GM11168 (cell line): ENCODE measurements around the gene FAM186B.

Experiments
- in situ Hi-C: fragments of 300-500 bp; cut with MboI; formaldehyde crosslinking; loops from one replicate; pipeline ENCODE4 v1.12.0; 2022; ENCODE audit warnings: low sequenced_read_pairs; ENCODE audit not compliant: unreplicated experiment

FAM186B gene

DNA sequence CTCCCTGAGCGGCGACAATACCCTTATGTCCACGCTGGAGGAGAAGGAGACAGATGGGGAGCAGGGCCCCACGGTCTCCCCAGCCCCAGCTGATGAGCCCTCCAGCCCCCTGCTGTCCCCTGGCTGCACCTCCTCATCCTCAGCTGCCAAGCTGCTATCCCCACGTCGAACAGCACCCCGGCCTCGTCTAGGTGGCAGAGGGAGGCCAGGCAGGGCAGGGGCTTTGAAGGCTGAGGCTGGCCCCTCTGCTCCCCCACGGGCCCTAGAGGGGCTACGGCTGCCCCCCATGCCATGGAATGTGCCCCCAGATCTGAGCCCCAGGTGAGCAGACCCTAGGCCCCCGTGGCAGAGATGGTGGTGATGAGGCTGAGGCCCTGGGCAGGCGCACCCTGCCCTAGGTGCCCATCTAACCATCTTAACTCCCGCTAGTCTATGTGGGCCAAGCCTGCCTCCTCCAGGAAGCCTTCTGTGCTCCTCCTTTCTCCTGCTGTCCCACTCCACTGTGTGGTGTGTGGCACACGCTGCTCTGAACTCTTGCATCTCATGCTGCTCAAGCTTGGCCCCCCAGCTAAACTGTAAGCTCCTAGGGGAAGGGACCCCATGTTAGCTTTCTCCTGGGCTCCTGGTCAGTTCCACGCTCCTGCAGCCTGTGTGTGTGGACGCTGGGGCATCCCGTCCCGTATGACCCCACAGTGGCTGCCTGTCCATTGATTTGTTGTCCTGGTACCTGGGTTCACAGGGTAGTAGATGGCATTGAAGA is 49.6 kb downstream of the FAM186B start:
- in situ Hi-C loops: no loop called here

- in situ Hi-C loops: no loop called here
Measured at GRCh38 chr12:49554266-49554665, 51.2 kb downstream of the FAM186B start.

DNA sequence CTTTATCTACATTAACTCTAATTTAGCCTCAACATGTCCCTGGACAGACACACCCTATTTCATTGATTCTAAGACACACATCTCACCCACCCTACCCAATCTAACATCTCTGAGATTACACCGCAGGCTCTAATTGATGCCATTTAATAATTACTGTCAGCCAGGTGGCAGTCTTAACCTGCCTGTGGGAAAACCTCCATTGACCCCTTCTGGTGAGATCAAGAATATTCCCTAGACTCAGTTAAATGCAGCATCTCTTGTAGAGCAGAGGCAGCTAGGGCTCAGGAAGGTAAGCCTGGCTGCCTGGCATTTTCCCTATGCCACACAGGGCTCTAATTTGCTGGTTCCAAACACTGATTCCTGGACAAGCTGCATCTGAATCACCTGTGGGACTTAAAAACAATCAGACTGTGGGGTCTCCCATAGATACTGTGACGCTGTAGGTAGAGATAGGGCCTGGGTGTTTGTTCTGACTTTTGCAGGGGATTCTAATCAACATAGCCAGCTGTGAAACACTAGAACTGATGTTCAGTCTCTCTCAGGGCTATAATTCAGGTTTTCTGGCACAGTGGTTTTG is 51.8 kb downstream of the FAM186B start:
- in situ Hi-C loops: no loop called here

DNA sequence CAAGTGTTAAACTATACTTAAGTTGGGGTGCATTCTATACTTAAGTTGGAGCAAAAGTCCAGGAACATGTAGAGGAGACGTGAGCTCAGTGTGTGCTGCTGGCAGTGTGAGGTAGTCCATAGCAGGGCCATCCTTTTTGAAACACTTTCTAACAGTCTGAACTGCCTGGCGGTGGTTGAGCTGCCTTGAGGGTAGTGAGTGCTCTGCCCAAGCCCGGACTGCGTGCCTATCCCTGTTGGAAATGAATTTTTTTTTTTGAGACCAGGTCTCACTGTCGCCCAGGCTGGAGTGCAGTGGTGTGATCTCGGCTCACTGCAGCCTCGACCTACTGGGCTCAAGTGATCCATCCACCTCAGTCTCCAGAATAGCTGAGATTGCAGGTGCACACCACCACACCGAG is 52.5 kb downstream of the FAM186B start:
- in situ Hi-C loops: no loop called here

DNA sequence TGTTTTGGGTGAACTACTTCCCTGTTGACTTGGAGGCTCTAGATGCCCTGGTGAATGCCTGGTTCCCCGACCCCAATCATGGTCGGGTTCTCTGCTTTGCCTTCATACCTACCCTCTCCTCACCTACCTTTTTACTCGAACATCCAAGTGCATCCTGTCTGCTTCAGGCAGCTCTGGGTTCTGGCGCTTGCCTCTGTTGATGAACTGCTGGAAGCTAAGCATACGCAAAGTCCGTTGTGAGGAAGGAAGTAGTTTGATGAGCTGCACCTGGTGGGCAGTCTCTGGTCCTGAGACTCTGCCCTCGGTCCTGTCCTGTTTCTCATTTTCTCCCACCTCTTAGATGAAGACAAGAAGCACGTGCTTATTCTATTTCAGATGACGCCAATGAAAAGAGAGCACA is 53.0 kb downstream of the FAM186B start:
- in situ Hi-C loops: no loop called here

DNA sequence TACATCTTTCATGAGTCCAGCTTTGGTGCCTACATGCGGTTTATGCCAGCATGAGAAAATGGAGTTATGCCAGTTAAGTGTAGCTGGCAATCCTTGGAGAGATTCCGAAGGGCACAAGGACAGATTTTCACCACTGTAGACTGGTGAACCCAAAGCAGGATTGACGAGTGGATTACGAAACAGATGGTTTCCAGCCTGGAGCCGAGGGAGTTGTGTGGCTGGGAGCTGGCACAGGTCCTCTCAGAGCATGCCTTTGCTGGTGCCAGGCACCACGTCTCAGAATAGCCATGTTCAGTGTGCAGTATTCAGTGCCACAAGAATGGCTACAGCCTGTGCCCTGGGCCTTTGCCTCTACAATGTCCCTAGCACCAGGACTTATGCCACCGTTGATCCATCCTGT is 53.4 kb downstream of the FAM186B start:
- in situ Hi-C loops: no loop called here

DNA sequence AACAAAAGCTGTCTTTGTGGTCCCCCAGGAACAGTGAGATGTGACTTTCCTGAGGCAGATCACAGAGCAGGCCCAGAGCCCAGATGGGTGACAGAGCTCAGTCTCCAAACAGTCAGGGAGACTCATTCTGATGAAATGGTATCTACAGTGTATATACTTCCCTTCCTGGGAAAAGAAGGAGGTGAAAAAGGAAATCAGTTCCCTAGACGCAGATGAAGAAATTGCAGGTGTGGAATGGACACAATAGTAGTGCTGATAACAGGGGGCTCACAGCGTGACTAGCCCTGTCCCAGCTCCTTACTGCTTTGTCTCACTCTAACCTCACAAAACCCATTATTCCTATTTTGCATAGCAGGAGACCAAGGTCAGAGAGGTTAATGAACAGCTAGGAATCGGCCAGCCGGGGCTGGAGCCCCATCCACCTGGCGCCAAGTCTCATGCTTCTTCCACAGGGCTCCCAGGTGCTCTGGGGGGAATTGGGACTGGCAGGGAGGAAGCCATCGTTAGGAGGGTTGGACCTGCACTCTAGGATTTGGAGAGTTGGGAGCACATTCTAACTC is 54.7 kb downstream of the FAM186B start:
- in situ Hi-C loops: no loop called here

- in situ Hi-C loops: no loop called here
Measured at GRCh38 chr12:49549735-49550692, 55.4 kb downstream of the FAM186B start.

DNA sequence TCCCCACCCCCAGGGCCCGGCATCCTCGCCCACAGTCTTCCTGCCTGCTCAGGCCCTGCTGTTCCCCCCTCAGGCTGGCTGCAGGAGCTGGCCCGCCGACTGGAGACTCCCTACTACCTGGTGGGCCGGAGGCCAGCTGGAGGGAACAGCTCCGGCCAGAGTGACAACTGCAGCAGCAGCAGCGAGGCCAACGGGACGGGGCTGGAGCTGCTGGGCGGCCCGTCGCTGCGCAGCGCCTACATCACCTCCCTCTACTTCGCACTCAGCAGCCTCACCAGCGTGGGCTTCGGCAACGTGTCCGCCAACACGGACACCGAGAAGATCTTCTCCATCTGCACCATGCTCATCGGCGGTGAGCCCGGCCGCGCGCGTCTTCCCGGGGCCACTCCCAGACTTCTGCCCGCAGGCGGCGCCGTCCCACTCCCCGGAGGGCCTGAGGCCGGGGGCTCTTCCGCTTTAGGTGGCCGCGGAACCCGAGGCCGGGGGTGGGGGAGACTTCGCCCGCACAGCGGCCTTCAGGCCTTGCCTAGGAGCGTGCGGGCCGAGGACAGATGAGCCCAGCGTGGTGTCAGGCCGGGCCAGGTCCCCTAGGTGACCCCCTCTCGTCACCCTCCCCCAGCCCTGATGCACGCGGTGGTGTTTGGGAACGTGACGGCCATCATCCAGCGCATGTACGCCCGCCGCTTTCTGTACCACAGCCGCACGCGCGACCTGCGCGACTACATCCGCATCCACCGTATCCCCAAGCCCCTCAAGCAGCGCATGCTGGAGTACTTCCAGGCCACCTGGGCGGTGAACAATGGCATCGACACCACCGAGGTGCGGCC is 56.4 kb downstream of the FAM186B start:
- in situ Hi-C loops: no loop called here

GRCh38 chr12:49548481-49548821 is 57.0 kb downstream of the FAM186B start:
- in situ Hi-C loops: no loop called here

DNA sequence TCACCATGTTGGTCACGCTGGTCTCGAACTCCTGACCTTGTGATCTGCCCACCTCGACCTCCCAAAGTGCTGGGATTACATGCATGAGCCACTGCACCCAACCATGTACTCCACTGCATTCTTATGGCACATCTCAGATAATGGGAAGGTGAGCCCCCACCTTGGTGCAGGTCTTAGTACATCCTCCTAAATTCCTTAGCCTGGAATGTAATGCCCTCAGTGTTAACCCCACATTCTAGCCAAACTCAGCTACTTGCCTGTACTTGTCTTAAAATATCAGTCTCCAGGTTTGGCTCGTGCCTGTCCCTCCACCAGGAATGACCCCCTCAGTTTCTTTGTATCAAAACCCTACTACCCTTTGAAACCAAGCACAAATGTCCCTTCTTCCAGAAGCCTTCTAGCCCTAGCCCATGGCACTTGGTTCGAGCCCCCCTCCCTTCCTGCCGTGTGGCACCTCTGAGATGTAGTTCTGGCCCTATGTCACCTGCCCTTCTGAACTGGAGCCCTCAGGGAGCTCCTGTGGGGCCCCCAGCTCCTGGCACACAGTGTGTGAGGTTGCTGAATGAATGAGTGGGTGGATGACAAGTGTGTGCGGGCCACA is 58.2 kb downstream of the FAM186B start:
- in situ Hi-C loops: no loop called here

- in situ Hi-C loops: no loop called here
Measured at GRCh38 chr12:49546481-49546880, 59.0 kb downstream of the FAM186B start.

GRCh38 chr12:49545815-49546214 is 59.6 kb downstream of the FAM186B start:
- in situ Hi-C loops: no loop called here

DNA sequence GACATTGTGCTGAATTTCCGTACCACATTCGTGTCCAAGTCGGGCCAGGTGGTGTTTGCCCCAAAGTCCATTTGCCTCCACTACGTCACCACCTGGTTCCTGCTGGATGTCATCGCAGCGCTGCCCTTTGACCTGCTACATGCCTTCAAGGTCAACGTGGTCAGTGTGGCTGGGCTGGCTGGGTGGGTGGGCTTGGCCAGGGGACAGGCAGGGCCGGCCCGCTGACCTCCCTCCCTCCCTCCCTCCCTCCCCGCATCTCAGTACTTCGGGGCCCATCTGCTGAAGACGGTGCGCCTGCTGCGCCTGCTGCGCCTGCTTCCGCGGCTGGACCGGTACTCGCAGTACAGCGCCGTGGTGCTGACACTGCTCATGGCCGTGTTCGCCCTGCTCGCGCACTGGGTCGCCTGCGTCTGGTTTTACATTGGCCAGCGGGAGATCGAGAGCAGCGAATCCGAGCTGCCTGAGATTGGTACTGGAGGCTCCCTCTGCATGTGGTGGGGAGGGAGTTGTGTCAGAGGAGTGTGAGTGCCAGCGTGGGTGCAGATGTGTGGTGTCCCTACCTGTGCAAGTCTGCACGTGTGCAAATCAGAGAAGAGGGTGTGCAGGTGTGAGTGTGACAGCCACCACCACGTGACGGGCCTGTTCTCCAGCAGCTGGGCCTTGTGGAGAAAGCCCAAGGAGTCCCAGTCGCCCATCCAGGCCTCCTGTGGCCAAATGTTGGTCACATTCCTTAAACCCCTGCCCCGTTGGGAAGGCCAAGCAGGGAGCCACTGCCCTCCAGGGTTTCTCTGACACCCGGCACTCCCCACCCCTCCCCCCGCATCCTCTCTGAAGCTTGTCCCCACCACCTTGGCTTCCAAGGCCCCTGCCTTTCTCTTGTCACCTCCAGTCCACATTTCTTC is 61.3 kb downstream of the FAM186B start:
- in situ Hi-C loops: no loop called here

- in situ Hi-C loops: no loop called here
Measured at GRCh38 chr12:49543221-49543913, 62.1 kb downstream of the FAM186B start.

GRCh38 chr12:49542592-49543160 is 62.8 kb downstream of the FAM186B start:
- in situ Hi-C loops: no loop called here

- in situ Hi-C loops: no loop called here
Measured at GRCh38 chr12:49541911-49542505, 63.4 kb downstream of the FAM186B start.
